HG02981 (cell line): ENCODE measurements around the gene PODNL1.

Experiments used
- ATAC-seq: cut with Tn5 transposase; IDR thresholded peaks from one replicate; pipeline ENCODE4 v1.9.1; 2021; ENCODE audit warnings: mild to moderate bottlenecking, moderate library complexity; ENCODE audit not compliant: unreplicated experiment

Gene PODNL1, protein sequence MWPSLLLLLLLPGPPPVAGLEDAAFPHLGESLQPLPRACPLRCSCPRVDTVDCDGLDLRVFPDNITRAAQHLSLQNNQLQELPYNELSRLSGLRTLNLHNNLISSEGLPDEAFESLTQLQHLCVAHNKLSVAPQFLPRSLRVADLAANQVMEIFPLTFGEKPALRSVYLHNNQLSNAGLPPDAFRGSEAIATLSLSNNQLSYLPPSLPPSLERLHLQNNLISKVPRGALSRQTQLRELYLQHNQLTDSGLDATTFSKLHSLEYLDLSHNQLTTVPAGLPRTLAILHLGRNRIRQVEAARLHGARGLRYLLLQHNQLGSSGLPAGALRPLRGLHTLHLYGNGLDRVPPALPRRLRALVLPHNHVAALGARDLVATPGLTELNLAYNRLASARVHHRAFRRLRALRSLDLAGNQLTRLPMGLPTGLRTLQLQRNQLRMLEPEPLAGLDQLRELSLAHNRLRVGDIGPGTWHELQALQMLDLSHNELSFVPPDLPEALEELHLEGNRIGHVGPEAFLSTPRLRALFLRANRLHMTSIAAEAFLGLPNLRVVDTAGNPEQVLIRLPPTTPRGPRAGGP

DNA sequence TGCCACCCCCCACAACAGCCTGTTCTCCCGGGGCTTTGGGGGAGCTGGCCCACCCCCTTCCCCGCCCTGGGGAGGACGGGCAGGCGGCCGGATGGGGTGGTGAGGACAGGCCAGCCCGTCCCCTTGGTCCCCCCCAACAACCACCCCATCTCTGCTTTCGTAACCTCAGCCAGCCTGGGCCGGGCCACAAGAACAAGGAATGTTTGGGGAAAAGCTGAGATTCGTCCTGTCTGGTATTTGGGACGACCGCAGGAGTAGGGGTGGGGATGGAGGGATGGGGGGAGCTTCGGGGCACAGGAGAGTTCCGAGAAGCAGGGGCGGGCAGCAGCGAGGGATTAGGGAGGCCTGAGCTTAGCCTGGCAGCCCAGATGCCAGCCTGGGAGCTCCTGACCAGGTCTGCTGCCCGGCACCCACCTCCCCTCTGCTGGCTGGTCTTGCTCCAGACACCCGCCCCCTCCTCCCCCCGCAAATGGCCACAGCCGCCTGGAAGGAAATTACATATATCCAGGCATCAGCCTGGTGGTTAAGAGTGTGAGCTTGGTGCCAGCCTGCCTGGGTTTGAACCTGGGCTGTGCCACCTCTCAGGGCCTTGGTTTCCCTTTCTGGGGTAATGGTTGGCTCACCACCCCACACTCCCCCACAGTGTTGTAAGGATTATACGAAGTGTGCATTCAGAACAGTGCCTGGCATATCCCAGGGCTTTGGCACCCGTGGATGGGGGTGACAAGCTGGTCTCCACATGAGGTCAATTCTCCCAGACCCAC is at the start of gene PODNL1:
TSS of gene PODNL1 (minus strand) at position 117 of the 764 bp plus-strand sequence. CDS start 236 bp downstream, outside the sequence.
- no peak for ATAC-seq

DNA sequence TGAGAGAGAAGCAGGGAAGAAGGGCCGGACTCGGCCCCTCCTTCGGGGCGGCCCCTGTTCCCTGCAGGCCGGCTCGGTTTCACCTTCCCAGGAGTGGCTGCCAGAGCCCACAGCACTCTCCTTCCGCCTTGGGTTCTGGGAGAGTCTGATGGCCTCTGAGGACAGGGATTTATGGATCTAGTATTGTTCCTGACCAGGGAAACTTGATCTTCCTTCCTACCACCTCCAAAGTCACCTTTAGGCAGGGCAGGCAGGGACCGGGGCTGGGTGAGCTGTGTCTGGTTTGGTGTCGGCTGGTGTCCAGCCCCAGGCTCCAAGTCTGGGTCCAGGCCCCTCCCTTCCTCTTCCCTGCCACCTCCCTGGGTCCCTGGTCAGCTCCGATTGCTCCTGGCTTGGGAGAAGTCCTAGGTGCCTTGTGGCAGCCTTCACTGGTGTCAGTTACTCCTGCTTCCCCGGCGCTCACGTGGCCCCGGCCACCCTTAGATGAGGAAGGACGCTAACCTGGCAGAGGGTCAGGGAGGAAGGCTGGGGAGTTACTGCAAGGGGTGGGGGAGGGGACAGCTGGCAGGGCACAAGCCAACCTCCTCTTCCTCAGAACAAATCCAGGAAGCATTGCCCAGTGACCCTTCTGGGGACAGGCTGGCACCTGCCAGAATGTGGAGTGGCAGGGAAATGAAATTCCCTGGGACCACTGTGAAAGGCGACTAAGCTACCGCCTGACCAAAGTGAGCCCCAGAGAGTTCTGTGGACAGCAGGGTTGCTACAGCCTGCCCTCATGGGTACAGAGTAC is 49.1 kb upstream of the PODNL1 start:
- ATAC-seq = no peak

DNA sequence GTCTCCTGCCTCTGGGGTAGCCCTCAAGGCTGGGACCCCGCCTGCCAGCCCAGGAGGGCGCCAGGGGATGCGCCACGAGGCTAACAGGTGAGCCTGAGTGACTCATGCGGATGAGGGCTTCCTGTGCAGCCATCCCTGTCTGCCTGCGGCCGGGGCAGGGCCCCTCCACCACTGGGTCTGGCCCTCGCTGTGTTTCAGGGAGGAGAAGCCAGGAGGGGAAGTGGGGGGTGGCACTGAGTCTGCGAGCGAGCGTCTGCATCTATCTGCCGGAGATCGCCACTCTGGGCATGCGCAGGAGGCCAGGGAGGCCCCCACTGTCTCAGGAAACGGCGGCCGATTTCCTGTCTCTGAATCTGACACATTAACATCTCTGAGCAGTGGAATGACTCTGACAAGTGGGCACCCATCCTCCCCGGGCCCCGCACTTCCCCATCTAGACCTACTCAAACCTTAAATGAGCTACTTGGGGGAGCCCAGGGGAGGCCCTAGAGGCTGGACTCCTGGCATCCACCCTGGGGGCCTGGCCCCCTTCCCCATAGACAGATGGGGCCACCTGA is 48.2 kb upstream of the PODNL1 start:
- ATAC-seq = peak; percentile 77

DNA sequence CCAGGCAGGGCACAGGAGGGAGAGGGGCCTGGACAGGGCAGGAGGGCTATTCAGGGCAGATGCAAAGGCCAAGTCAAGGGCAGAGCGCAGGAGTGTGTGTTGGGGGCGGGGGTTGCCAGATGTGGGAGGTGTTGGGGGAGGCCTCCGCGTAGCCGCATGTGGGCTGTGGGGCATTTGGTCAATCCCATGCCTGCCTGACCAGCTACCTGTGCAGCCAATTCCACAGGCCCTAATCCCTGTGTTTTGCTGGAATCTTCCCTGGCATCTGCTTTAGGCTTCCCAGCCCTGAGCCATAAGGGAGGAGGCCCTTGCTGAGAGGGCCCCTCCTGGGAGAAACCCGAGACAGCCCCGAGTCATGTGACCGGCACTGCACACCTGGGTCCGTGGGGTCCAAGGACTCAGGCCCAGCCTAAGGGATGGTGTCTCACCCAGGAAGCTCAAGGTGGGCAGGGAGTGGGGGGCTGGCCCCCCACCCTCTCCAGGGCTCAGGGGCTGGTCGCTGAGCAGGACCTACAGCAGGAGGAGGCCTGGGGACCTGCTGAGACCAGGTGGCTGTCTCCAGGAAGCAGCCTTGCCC is 47.6 kb upstream of the PODNL1 start:
- ATAC-seq = no peak

DNA sequence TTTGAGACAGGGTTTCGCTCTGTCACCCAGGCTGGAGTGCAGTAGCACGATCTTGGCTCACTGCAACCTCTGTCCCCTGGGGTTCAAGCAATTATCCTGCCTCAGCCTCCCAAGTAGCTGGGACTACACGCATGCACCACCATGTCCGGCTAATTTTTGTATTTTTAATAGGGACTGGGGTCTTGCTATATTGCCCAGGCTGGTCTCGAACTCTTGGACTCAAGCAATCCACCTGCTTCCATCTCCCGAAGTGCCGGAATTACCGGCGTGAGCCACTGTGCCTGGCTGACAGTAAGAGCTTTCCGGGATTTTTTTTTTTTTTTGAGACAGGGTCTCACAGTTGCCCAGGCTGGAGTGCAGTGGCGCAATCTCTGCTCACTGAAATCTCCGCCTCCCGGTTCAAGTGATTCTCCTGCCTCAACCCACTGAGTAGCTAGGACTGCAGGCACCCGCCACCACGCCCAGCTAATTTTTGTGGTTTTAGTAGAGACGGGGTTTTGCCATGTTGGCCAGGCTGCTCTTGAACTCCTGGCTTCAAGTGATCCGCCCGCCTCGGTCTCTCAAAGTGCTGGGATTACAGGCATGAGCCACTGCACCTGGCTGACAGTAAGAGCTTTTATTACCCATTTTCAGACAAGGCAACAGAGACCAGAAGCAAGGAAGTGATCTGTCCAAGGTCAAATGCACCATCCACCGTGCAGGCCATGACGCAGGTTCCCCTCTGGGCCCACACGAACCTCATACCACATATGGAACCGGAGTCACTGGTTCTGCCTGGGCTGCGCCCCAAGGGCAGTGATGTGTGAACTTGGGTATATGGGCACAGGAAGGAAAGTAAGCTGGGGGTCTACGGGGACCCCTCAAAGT is 46.9 kb upstream of the PODNL1 start:
- ATAC-seq = no peak

DNA sequence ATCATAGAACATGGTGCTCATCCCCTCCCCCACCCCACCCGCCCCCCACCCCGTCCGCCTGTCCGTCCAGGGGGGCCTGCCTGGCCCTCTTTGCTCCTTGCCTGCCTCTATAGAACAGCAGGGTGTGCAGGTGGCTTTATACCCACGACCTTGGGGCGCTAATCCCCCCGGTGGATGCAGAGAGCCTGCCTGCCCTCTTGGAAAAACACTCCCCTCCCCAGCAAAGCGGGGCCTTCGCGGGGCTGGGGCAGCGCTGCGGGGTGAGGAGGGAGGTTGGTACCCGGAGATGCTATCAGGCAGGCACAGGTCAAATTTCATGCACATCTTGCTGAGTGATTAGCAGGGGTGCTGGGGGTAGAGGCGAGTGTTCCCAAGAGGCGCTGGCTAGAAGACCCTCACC is 46.0 kb upstream of the PODNL1 start:
- ATAC-seq = no peak

DNA sequence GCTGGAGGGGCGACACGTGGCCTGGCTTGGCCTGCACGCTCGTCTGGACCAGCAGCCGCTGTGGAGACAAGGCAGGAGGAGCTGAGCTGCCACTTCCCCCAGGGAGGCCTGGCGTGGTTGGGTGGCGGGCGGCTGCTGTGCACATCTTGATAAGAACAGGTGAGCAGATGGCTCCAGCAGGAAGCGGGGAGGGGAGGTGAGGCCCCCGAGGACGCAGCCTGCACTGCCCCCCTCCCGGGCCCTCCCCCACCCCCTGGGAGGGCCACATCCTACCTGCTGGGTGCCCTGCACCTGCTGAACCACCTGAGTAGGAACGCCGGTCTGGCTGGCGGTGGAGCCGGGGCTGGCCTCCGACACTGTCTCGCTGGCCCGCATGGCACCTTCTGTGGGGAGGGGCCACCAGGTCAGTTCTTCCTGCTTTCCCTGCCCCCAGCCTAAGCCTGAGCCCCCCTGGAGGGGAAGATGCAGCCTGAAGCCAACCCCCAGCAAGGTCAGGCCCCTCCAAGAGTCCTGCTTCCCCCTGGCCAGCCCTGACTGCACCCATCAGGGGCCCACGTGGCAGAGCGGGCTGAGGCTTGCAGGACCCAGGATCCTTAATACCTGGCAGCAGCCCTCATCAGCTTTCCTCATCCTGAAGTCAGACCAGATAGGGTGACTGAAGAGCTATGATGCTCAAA is 45.1 kb upstream of the PODNL1 start:
- ATAC-seq = no peak

DNA sequence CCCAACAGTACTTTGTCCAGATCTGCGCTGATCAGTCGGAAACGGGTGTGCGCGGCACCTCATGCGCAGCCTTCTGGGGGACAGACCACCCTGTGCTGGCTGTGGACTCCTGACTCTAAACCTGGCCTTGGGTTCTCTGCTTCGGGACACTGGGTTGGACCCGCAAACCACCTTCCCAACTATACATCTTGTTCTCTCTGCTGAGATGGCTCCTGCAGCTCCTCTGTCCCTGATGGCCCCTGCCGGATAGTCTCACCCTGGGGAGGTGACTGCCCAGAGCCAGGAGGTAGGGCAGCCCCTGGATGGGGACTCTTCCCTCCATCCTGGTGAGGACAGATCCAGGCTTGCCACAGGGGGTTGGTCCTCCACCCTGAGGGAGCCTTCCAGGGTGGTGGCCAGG is 44.6 kb upstream of the PODNL1 start:
- no peak for ATAC-seq

DNA sequence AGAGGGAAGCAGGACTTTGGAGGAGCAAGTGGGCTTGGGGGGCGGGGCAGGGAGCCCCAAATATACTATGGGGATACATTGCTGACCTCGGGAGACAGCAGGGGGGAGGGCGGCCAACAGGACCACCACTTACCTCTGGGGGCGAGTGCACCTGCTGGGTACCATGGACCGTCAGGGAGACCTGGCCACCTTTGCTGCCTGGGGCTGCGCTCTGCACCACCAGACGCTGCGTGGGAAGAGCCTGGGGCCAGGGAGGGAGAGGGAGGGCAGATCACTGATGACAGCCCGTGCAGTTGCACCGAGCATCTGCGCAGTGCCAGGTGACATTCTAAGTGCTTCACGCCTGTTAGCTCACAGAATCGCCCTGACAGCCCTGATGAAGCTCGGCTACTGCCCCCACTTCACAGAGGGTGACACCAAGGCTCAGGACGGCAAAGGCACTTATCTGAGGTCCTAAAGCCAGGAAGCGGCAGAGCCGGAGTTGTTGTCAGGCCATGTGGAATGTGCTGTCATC is 43.8 kb upstream of the PODNL1 start:
- ATAC-seq = no peak

DNA sequence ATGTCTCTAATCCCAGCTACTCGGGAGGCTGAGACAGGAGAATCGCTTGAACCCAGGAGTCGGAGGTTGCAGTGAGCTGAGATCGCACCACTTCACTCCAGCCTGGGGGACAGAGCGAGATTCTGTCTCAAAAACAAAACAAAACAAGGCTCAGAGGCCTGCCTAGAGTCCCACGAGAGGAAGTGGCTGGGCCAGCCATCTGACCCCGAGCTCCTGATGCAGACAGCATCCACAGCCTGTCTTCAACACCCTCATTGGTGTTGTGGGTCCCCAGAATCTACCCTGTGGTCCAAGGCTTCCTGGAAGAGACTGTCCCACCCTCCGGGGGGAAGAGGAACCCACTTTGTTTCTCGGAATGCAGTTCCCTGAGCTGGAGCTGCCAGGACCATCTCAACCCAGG is 43.2 kb upstream of the PODNL1 start:
- no peak for ATAC-seq

DNA sequence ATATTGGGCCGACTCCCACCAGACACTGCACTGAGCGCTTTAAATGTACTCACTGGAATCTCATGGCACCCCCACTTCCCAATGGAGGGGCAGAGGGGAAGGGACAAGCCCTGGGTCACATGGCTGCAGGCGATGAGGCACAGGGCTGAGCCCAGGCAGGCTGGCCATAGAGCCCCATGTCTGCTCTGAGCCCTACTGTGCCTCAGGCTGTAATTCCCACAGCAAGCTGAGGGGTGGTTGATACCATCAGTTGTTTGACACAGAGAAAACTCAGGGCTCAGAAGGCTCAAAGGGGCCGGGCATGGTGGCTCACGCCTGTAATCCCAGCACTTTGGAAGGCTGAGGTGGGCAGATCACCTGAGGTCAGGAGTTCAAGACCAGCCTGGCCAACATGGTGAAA is 42.8 kb upstream of the PODNL1 start:
- ATAC-seq = no peak

DNA sequence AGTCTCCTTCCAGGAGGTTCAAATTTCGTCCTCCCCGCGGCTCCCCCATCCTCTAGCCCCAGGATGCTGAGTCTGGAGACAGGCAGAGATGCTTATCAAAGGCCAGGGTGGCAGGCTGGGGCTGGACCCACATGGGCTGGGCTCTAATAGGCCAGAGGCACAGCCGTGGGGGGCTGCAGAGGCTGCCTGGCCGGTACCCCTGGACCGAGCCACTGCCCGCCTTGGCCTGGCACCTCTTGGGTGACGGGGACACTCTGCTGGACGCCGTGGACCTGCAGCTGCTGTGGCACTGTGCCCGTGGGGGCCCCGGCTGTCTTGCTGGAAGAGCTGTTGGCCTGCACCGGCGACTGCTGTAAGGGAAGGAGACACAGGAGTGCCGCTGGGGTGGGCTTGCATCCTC is 42.1 kb upstream of the PODNL1 start:
- ATAC-seq = no peak

DNA sequence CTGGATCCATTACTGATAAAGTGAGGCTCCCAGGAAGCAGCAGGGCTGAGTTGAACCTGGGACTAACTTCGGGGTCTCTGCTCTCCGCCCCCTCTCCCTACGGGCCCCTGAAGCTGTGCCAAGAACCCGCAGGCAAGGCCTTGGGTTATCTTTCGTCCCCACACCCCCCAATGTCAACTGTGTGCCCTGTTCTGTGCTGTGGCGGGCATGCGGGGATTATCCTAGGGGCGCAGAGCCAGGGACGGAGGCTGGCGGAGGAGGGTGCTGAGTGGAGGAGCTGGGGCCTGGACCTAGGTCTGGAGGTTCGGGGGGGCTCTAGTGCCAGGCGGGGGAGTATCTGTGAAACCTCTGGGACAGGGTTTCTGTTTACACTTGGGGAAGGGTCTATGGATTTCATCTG is 41.5 kb upstream of the PODNL1 start:
- no peak for ATAC-seq

DNA sequence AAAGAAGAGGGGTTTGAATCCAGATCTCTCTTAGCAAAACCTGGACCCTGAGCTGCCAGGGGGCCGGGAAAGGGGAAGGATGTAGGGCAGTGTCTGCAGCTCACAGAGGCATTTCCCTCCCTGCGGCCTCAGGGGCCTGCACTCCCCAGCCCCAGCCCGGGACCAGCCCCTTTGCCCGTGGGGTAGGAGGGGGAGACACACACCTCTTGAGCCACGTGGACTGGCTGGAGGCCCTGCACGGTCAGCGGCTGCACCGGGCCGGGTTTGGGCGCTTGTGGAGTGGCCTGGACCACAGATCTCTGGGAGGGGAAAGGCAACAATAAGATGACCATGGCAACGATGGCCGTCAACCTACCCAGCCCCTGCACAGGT is 41.0 kb upstream of the PODNL1 start:
- no peak for ATAC-seq

DNA sequence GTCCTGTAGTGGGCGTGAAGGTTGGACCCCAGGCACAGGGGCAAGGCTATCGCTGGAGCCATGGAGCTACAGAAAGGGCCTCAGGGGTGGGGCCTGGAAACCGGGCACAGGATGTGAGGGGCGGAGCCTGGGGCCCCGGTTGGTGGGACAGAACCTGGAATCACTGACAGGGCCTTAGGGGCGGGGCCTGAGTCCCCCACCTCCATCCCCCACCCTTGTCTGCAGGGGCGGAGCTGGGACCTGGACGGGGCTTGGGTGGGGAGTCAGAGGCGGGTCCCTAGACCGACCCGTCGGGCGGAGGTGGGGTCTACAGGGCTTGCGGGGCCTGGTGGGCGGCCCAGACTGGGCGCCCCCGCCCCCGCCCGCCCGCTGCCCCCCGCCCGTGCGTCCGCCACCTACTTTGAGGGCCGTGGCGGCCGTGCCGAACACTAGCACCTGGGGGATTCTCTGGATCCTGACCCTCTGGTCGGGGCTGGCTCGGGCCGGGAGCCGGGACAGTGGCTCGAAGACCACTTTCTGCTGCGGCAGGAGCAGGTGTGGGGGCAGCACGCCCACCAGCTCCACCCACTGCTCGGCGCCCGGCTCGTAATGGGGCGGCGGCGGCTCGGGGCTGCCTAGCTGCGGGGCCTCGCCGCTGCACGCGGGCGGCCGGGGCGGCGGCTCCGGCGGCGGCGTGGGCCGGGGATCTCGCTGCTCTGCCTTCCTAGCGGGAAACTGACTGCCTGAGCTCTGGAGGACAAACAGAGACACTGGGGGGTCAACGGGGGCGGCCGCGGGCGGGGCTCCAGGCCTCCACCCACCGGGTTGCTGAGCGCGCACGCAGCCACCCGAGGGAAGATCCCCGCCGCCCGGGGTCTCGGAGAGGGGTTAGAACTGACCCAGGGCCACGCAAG is 40.4 kb upstream of the PODNL1 start:
- ATAC-seq = no peak

DNA sequence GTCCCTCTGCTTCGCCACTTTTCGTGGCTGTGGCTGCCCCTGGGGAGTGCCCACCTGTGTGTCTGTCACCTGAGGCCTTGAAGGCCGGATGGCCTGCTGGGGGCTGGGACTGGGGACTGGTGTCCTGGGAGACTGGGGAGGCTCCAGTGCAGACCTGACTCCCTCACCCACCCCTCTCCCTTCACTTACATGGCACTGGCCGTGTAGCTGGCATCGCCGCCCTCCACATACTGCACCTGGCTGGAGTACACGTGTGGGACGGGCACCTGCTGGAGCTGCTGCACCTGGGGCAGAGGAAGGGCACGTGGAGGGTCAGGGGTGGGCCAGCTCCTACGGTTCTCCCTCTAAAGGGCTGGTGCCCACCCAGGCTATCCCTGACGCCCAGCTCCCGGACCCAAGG is 39.6 kb upstream of the PODNL1 start:
- ATAC-seq = no peak

DNA sequence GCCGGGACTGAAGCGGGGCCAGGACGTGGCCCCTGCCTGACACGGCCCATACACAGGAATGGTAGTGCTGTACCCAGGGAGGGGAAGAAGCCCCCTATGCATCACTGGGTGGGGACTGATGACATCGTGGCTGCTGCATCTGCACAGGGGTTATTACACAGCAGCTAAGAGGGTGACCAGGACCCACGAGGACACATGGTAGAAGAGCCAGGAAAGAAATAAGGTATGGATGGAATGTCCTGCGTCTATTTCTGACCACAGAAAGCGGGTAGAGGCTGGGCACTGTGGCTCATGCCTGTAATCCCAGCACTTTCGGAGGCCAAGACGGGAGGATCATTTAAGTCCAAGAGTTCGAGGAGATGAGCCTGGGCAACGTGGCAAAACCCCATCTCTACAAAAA is 38.2 kb upstream of the PODNL1 start:
- no peak for ATAC-seq

DNA sequence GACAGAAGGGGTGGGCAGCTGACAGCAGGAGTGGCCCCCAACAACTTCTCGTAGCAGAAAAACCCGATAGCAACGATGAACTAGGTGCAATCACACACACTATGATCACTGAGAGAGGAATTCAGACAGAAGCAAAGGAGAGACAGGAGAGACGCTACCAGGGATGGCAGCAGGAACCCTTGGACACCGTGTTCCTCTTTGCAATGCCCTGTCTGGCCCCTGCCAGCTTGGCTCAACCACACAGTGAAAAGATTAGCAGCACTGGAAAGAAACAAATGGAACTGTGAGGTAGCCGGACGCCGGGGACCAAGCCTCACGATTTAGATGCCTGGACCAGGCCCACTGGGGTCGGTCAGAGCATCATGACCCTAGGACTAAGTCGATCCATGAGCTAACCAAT is 37.7 kb upstream of the PODNL1 start:
- ATAC-seq = no peak
